ENCODE results near the gene THADA.
A peak's percentile ranks its signal among the peaks of the same experiment; 100 is the strongest.

Gene THADA

GRCh38 chr2:43375746-43376522, 219.9 kb downstream of the THADA start:
- no peak for TF ChIP-seq CTCF (IDR thresholded peaks at IDR 0.05; ENCODE audit: low read depth, low read length)
- H3K4me3 ChIP-seq (ENCODE audit: low read depth, low read length) = no peak overlapping the region
- no peak for DNase-seq (ENCODE audit: low read depth, low spot score)
- in situ Hi-C loops (cut with HindIII; ENCODE audit: low sequenced_read_pairs) = no loop called here

- in situ Hi-C loops (cut with HindIII; ENCODE audit: low sequenced_read_pairs) = no loop called here
- no peak overlapping the region for H3K4me3 ChIP-seq (ENCODE audit: low read depth, low read length)
- no peak for TF ChIP-seq CTCF (IDR thresholded peaks at IDR 0.05; ENCODE audit: low read depth, low read length)
- no peak for DNase-seq (ENCODE audit: low read depth, low spot score)
Measured at GRCh38 chr2:43372416-43373081, 223.3 kb downstream of the THADA start.

GRCh38 chr2:43370705-43371104, 225.1 kb downstream of the THADA start:
- no peak for TF ChIP-seq CTCF (IDR thresholded peaks at IDR 0.05; ENCODE audit: low read depth, low read length)
- H3K4me3 ChIP-seq (ENCODE audit: low read depth, low read length) = no peak overlapping the region
- in situ Hi-C loops (cut with HindIII; ENCODE audit: low sequenced_read_pairs) = no loop called here
- peak; percentile 43 for DNase-seq (ENCODE audit: low read depth, low spot score)

- H3K4me3 ChIP-seq (ENCODE audit: low read depth, low read length) = no peak overlapping the region
- DNase-seq (ENCODE audit: low read depth, low spot score) = no peak
- in situ Hi-C loops (cut with HindIII; ENCODE audit: low sequenced_read_pairs) = no loop called here
- TF ChIP-seq CTCF (IDR thresholded peaks at IDR 0.05; ENCODE audit: low read depth, low read length) = no peak
Measured at GRCh38 chr2:43370146-43370545, 225.7 kb downstream of the THADA start.

- no peak for TF ChIP-seq CTCF (IDR thresholded peaks at IDR 0.05; ENCODE audit: low read depth, low read length)
- peak; percentile 28 for DNase-seq (ENCODE audit: low read depth, low spot score)
- in situ Hi-C loops (cut with HindIII; ENCODE audit: low sequenced_read_pairs) = no loop called here
- no peak overlapping the region for H3K4me3 ChIP-seq (ENCODE audit: low read depth, low read length)
Measured at GRCh38 chr2:43368483-43369385, 227.1 kb downstream of the THADA start.

GRCh38 chr2:43367012-43367782, 228.6 kb downstream of the THADA start:
- DNase-seq (ENCODE audit: low read depth, low spot score) = no peak
- H3K4me3 ChIP-seq (ENCODE audit: low read depth, low read length) = no peak overlapping the region
- in situ Hi-C loops (cut with HindIII; ENCODE audit: low sequenced_read_pairs) = no loop called here
- no peak for TF ChIP-seq CTCF (IDR thresholded peaks at IDR 0.05; ENCODE audit: low read depth, low read length)
